ENCODE data around the gene HNRNPM.

Gene HNRNPM

GRCh38 chr19:8460516-8461298 is 15.9 kb downstream of the HNRNPM start:
- peaks cover 71% of the 10 kb centered on the region for H3K36me3 Mint-ChIP-seq (ENCODE audit: low read depth)
- no peak for ATAC-seq
- H3K4me1 Mint-ChIP-seq, result peaks cover 47% of the 10 kb centered on the region

GRCh38 chr19:8461376-8461775 is 16.6 kb downstream of the HNRNPM start:
- ATAC-seq (no peak), DNase-seq (no peak)
- no peak overlapping the region for H3K4me3 Mint-ChIP-seq
- peaks cover 45% of the 10 kb centered on the region for H3K4me1 Mint-ChIP-seq
- H3K9me3 Mint-ChIP-seq, result no peaks in the 10 kb centered on the region
- H3K27me3 Mint-ChIP-seq, result no peaks in the 10 kb centered on the region
- H3K27ac Mint-ChIP-seq, result no peak overlapping the region
- H3K36me3 Mint-ChIP-seq (ENCODE audit: low read depth), result peaks cover 71% of the 10 kb centered on the region

More at GRCh38 chr19:8460516-8461298, 15.9 kb downstream of the HNRNPM start:
- H3K27ac Mint-ChIP-seq, result peak overlapping the region; percentile 80
- no peaks in the 10 kb centered on the region for H3K9me3 Mint-ChIP-seq
- no peak for DNase-seq
- no peak overlapping the region for H3K4me3 Mint-ChIP-seq
- no peaks in the 10 kb centered on the region for H3K27me3 Mint-ChIP-seq

- Mint-ChIP-seq H3K9me3 (no peaks in the 10 kb centered on the region), H3K27ac (no peak overlapping the region), H3K27me3 (no peaks in the 10 kb centered on the region), H3K4me3 (no peak overlapping the region), H3K4me1 (peaks cover 40% of the 10 kb centered on the region), H3K36me3 (ENCODE audit: low read depth) (peaks cover 69% of the 10 kb centered on the region)
- DNase-seq (no peak), ATAC-seq (no peak)
Observed at GRCh38 chr19:8461891-8462290, 17.1 kb downstream of the HNRNPM start.

- peaks cover 69% of the 10 kb centered on the region for H3K36me3 Mint-ChIP-seq (ENCODE audit: low read depth)
- H3K4me1 Mint-ChIP-seq, result peaks cover 35% of the 10 kb centered on the region
- no peaks in the 10 kb centered on the region for H3K27me3 Mint-ChIP-seq
- ATAC-seq (no peak), DNase-seq (no peak)
- H3K9me3 Mint-ChIP-seq, result no peaks in the 10 kb centered on the region
- no peak overlapping the region for H3K4me3 Mint-ChIP-seq
- no peak overlapping the region for H3K27ac Mint-ChIP-seq
Observed at GRCh38 chr19:8462571-8462970, 17.8 kb downstream of the HNRNPM start.

- no peak for DNase-seq
- Mint-ChIP-seq H3K4me3 (no peak overlapping the region), H3K9me3 (no peaks in the 10 kb centered on the region), H3K27ac (no peak overlapping the region), H3K27me3 (no peaks in the 10 kb centered on the region), H3K4me1 (peaks cover 28% of the 10 kb centered on the region), H3K36me3 (ENCODE audit: low read depth) (peaks cover 73% of the 10 kb centered on the region)
- ATAC-seq, result no peak
Observed at GRCh38 chr19:8463365-8463764, 18.6 kb downstream of the HNRNPM start.

- ATAC-seq, result no peak
- Mint-ChIP-seq H3K9me3 (no peaks in the 10 kb centered on the region), H3K4me3 (no peak overlapping the region), H3K4me1 (peaks cover 5% of the 10 kb centered on the region), H3K27ac (no peak overlapping the region), H3K36me3 (ENCODE audit: low read depth) (peaks cover 87% of the 10 kb centered on the region), H3K27me3 (no peaks in the 10 kb centered on the region)
- DNase-seq, result no peak
Observed at GRCh38 chr19:8466018-8466417, 21.2 kb downstream of the HNRNPM start.

- no peaks in the 10 kb centered on the region for H3K27me3 Mint-ChIP-seq
- no peak overlapping the region for H3K27ac Mint-ChIP-seq
- H3K36me3 Mint-ChIP-seq (ENCODE audit: low read depth), result peaks cover 85% of the 10 kb centered on the region
- H3K4me3 Mint-ChIP-seq, result no peak overlapping the region
- no peak for DNase-seq
- H3K4me1 Mint-ChIP-seq, result peaks cover 9% of the 10 kb centered on the region
- no peaks in the 10 kb centered on the region for H3K9me3 Mint-ChIP-seq
- no peak for ATAC-seq
Observed at GRCh38 chr19:8468124-8468523, 23.3 kb downstream of the HNRNPM start.

- H3K4me3 Mint-ChIP-seq, result no peak overlapping the region
- H3K9me3 Mint-ChIP-seq, result no peaks in the 10 kb centered on the region
- H3K4me1 Mint-ChIP-seq, result peaks cover 16% of the 10 kb centered on the region
- no peak overlapping the region for H3K27ac Mint-ChIP-seq
- no peak for DNase-seq
- peaks cover 85% of the 10 kb centered on the region for H3K36me3 Mint-ChIP-seq (ENCODE audit: low read depth)
- ATAC-seq, result no peak
- no peaks in the 10 kb centered on the region for H3K27me3 Mint-ChIP-seq
Observed at GRCh38 chr19:8468761-8469373, 24.1 kb downstream of the HNRNPM start.

GRCh38 chr19:8469613-8470368 is 25.0 kb downstream of the HNRNPM start:
- Mint-ChIP-seq H3K4me1 (peaks cover 22% of the 10 kb centered on the region), H3K9me3 (no peaks in the 10 kb centered on the region), H3K27me3 (no peaks in the 10 kb centered on the region), H3K4me3 (no peak overlapping the region), H3K27ac (peak overlapping the region; percentile 7), H3K36me3 (ENCODE audit: low read depth) (peaks cover 83% of the 10 kb centered on the region)
- ATAC-seq, result no peak
- no peak for DNase-seq

GRCh38 chr19:8473648-8474476 is 29.1 kb downstream of the HNRNPM start:
- Mint-ChIP-seq H3K4me1 (peaks cover 56% of the 10 kb centered on the region), H3K36me3 (ENCODE audit: low read depth) (peaks cover 80% of the 10 kb centered on the region), H3K27ac (peak overlapping the region; percentile 68), H3K9me3 (no peaks in the 10 kb centered on the region), H3K27me3 (no peaks in the 10 kb centered on the region), H3K4me3 (no peak overlapping the region)
- no peak for DNase-seq
- no peak for ATAC-seq

- Mint-ChIP-seq H3K9me3 (no peaks in the 10 kb centered on the region), H3K27me3 (no peaks in the 10 kb centered on the region), H3K27ac (no peak overlapping the region), H3K4me3 (no peak overlapping the region), H3K4me1 (peaks cover 63% of the 10 kb centered on the region), H3K36me3 (ENCODE audit: low read depth) (peaks cover 74% of the 10 kb centered on the region)
- DNase-seq, result no peak
- ATAC-seq, result no peak
Observed at GRCh38 chr19:8475005-8475404, 30.2 kb downstream of the HNRNPM start.

- H3K36me3 Mint-ChIP-seq (ENCODE audit: low read depth), result peaks cover 72% of the 10 kb centered on the region
- H3K27ac Mint-ChIP-seq, result peak overlapping the region; percentile 53
- H3K4me1 Mint-ChIP-seq, result peaks cover 74% of the 10 kb centered on the region
- no peaks in the 10 kb centered on the region for H3K9me3 Mint-ChIP-seq
- peak; percentile 19 for ATAC-seq
- no peak overlapping the region for H3K4me3 Mint-ChIP-seq
- no peaks in the 10 kb centered on the region for H3K27me3 Mint-ChIP-seq
- DNase-seq, result no peak
Observed at GRCh38 chr19:8476524-8476923, 31.7 kb downstream of the HNRNPM start.

- Mint-ChIP-seq H3K36me3 (ENCODE audit: low read depth) (peaks cover 73% of the 10 kb centered on the region), H3K4me1 (peaks cover 76% of the 10 kb centered on the region)
- ATAC-seq, result no peak
Observed at GRCh38 chr19:8477889-8478288, 33.1 kb downstream of the HNRNPM start.

GRCh38 chr19:8478598-8478997 is 33.8 kb downstream of the HNRNPM start:
- Mint-ChIP-seq H3K27me3 (no peaks in the 10 kb centered on the region), H3K9me3 (no peaks in the 10 kb centered on the region), H3K4me1 (peaks cover 70% of the 10 kb centered on the region), H3K27ac (peak overlapping the region; percentile 40), H3K36me3 (ENCODE audit: low read depth) (peaks cover 74% of the 10 kb centered on the region), H3K4me3 (no peak overlapping the region)
- ATAC-seq (no peak), DNase-seq (no peak)

More at GRCh38 chr19:8477889-8478288, 33.1 kb downstream of the HNRNPM start:
- Mint-ChIP-seq H3K27me3 (no peaks in the 10 kb centered on the region), H3K9me3 (no peaks in the 10 kb centered on the region), H3K4me3 (no peak overlapping the region), H3K27ac (peak overlapping the region; percentile 40)
- DNase-seq, result no peak
